GM10266 (cell line): ENCODE data around the gene IDH3G.

Experiments
- DNase-seq: peaks from one replicate; pipeline ENCODE4 v3.0.0; 2012; ENCODE audit errors: extremely low spot score
- TF ChIP-seq, protein P1 (sequence below): IDR thresholded peaks from 2 replicates; pipeline ENCODE4 v1.5.1; 2012; ENCODE audit warnings: mild to moderate bottlenecking, low read depth; ENCODE audit not compliant: control insufficient read depth, insufficient read depth; ENCODE audit errors: missing control alignments

IDH3G gene

DNA sequence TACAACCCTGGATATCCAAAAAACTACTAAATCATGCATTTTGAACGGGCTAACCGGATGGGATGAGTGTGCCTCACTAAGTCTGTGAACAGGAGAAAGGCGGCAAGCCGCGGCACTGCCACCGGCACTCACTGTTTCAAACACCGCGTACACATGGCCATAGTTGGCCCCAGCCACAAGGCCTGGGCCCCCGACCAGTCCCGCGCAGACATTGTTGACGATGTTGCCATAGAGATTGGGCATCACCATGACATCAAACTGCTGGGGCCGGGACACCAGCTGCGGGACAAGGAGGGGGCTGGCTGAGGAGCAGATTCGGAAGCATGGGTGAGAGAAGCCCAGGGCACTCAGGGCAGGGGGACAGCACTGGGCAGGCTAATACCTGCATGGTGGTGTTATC, 7.5 kb downstream of the IDH3G start:
- TF ChIP-seq, protein P1, sequence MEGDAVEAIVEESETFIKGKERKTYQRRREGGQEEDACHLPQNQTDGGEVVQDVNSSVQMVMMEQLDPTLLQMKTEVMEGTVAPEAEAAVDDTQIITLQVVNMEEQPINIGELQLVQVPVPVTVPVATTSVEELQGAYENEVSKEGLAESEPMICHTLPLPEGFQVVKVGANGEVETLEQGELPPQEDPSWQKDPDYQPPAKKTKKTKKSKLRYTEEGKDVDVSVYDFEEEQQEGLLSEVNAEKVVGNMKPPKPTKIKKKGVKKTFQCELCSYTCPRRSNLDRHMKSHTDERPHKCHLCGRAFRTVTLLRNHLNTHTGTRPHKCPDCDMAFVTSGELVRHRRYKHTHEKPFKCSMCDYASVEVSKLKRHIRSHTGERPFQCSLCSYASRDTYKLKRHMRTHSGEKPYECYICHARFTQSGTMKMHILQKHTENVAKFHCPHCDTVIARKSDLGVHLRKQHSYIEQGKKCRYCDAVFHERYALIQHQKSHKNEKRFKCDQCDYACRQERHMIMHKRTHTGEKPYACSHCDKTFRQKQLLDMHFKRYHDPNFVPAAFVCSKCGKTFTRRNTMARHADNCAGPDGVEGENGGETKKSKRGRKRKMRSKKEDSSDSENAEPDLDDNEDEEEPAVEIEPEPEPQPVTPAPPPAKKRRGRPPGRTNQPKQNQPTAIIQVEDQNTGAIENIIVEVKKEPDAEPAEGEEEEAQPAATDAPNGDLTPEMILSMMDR: no peak
- DNase-seq: no peak

DNA sequence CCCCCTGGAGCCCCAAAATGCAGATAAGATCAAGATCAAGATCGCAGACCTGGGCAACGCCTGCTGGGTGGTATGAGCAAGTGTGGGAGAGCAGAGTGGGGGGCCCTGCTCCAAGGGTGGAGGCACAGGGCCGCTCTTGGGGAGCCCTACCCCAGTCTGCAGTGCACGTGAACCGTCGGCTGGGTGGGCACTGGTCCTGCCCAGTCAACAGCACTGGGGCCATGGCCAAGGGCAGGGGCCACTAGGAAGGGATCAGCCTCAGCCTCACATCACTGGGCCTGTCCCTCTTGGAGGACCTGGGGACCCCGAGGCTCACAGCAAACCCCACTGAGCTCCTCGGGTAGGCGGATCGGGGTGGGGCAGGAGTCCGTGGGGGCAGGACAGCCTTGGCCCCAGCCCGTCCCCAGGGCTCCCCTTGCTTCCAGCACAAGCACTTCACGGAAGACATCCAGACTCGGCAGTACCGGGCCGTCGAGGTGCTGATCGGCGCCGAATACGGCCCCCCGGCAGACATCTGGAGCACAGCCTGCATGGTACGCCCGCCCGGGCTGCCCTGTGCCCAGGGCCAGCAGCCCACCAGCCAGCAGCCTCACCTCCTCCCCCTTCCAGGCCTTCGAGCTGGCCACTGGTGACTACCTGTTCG, 9.7 kb downstream of the IDH3G start:
- TF ChIP-seq, protein P1: no peak
- DNase-seq: no peak

DNA sequence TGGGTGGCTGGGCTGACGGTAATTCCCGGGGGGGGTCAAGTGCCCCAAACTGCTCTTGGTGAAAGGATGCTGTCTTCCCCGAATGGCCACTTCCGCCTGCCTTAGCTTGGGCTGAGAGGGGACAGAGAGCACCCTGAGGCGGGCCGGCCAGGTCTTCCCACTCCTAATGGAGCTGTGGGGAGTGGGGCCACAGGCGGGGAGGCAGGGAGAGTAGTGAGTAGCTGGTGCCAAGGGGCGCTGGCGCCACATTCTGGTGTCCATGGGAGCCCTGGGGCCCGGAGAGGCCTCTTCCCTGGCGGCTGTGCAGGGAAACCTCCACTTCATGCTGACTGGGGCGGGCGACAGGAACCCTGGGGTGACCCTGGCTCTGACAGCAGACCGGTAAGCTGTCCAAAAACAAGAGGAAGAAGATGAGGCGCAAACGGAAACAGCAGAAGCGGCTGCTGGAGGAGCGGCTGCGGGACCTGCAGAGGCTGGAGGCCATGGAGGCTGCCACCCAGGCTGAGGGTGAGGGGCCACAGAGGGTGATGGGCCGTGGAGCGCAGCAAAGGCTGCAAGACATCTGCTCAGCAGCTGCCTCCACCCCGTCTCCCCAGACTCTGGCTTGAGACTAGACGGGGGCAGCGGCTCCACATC, 10.7 kb downstream of the IDH3G start:
- TF ChIP-seq, protein P1: no peak
- DNase-seq: no peak

DNA sequence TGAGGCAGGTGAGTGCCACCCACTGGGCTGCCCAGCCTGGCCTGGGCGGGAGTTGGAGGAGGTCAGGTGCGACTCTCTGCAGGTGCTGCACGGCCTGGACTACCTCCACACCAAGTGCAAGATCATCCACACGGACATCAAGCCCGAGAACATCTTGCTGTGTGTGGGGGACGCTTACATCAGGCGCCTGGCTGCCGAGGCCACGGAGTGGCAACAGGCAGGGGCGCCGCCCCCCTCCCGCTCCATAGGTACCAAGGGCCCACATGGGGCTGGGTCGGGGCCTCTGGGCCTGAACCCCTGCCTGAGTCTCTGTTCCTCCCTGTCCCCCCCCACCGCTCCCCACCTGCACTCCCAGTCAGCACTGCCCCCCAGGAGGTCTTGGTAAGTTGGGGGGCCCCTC, 11.3 kb downstream of the IDH3G start:
- DNase-seq: no peak
- TF ChIP-seq, protein P1: no peak

DNA sequence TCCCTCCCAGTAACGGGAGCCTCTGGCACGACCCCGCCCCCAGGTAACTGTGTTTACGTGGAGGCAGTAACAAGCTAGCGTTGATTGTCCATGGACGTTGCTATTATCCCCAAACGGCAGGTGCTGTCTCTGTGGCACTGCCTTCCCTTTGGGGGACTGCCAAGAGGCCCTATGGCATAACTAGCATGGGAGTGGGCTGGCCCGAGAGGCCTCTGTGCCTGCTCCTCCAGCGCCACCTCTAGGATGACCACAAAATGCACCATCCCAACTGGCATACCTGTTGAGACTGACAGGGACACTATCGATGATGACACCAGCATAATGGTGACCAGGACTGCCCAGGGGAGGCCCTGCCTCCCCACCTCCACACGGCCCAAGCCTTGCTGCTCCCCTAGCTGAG, 11.9 kb downstream of the IDH3G start:
- TF ChIP-seq, protein P1: no peak
- no peak for DNase-seq

DNA sequence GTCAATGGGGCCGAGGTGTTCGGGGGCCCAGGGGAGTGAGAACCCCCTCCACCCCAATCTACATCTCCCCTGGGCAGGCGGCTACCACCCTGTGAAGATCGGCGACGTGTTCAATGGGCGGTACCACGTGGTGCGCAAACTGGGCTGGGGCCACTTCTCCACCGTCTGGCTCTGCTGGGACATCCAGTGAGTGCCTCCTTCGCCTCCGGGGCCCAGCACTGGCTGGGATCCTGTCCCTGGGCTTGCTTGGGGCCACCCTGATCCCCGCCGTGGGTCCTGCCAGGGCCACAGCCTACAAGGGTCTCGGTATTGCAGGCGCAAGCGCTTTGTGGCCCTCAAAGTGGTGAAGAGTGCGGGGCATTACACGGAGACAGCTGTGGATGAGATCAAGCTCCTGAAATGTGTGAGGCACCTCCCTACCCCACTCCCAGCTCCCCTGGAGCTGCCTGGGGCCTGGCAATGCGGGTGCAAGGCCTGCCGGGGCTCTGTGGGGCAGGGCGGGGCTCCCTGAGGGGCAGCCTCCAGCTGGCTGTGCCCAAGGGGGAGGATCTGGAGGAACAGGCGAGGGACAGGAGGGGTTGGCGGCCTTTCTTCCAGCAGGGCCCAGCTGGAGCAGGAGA, 12.6 kb downstream of the IDH3G start:
- TF ChIP-seq, protein P1: no peak
- DNase-seq: no peak

DNA sequence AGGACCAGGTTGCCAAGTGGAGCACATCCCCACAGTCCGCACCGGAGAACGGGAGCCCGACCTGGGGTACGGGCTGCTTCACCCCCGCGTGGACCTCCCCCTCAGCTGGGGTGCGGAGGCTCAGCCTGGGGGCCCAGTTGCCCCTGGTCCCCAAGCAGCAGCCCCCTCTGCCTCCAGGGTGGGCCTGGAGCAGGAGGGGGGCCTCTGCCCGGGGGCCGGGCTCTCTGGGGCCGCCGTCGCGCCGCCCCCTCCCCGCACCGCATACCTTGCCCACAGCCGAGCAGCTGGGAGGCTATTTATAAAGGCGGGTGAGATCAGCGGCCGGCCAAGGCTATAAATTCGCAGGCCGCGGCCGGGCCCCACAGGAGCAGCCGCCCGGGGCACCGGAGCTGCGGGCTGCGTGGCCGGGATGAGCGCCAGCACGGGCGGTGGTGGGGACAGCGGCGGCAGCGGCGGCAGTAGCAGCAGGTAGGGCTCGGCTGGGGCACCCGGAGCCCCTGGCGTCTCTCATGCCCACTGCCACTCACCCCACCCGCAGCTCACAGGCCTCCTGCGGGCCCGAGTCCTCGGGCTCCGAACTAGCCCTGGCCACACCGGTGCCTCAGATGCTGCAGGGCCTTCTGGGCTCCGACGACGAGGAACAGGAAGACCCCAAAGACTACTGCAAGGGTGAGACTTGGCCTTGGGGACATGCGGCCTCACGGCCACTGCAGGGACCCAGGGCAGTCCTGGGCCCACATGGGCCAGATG, 13.3 kb downstream of the IDH3G start, which contains the start of gene SRPK3:
Gene SRPK3, plus strand, starts transcription at position 364 of the 750 bp plus-strand sequence. Its CDS starts 46 bp downstream, at position 410.
- no peak for DNase-seq
- TF ChIP-seq, protein P1: no peak
